ENCODE measurements around the gene IL1RL2. TPM values are rescaled to one million over a fixed set of nuclear protein-coding genes. Genes with fewer than 3 reads are reported as not detected.

The IL1RL2 gene
- total RNA-seq, 3 donors from 2014 or later (not counting 1 experiment from before 2014, with no cell fraction given) = not detected

GRCh38 chr2:102149243-102149642, 37.6 kb upstream of the IL1RL2 start:
- ATAC-seq (no peak), DNase-seq (no peak)
- peaks cover 0 to 6% of the 10 kb centered on the region in 2 donors for H3K4me1 Mint-ChIP-seq
- H3K36me3 Mint-ChIP-seq = peaks cover 9% of the 10 kb centered on the region
- no peaks in the 10 kb centered on the region for H3K4me1 ChIP-seq (ENCODE audit: control insufficient read depth, insufficient read depth, low read length)
- TF ChIP-seq, protein P1, sequence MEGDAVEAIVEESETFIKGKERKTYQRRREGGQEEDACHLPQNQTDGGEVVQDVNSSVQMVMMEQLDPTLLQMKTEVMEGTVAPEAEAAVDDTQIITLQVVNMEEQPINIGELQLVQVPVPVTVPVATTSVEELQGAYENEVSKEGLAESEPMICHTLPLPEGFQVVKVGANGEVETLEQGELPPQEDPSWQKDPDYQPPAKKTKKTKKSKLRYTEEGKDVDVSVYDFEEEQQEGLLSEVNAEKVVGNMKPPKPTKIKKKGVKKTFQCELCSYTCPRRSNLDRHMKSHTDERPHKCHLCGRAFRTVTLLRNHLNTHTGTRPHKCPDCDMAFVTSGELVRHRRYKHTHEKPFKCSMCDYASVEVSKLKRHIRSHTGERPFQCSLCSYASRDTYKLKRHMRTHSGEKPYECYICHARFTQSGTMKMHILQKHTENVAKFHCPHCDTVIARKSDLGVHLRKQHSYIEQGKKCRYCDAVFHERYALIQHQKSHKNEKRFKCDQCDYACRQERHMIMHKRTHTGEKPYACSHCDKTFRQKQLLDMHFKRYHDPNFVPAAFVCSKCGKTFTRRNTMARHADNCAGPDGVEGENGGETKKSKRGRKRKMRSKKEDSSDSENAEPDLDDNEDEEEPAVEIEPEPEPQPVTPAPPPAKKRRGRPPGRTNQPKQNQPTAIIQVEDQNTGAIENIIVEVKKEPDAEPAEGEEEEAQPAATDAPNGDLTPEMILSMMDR (IDR thresholded peaks at IDR 0.05) = no peak
- peaks cover 44% of the 10 kb centered on the region for H3K9me3 ChIP-seq (ENCODE audit: control insufficient read depth, insufficient read depth, low read length)
- no peak overlapping the region for H3K4me3 Mint-ChIP-seq
- no peak overlapping the region for H3K27ac ChIP-seq (ENCODE audit: low read length)
- peaks cover 3 to 8% of the 10 kb centered on the region in 2 donors for H3K9me3 Mint-ChIP-seq
- intact Hi-C loops (cut with micrococcal nuclease) = no loop called here
- H3K27me3 ChIP-seq (ENCODE audit: control insufficient read depth, insufficient read depth, low read length) = no peaks in the 10 kb centered on the region
- no peak overlapping the region for H3K4me3 ChIP-seq (ENCODE audit: low read length)
- 95% methylated on average over 2 of the region's 2 CpGs for WGBS (ENCODE audit: insufficient coverage)
- no peak overlapping the region for H3K27ac Mint-ChIP-seq
- no peaks in the 10 kb centered on the region for H3K36me3 ChIP-seq (ENCODE audit: control insufficient read depth, insufficient read depth, low read length)
- H3K27me3 Mint-ChIP-seq (ENCODE audit: low read depth in 2 of 2) = peaks cover 14 to 16% of the 10 kb centered on the region in 2 donors

- WGBS (ENCODE audit: insufficient coverage) = 96% methylated on average over 7 of the region's 9 CpGs
- Histone ChIP-seq H3K27ac (ENCODE audit: low read length) (no peak overlapping the region), H3K4me1 (ENCODE audit: control insufficient read depth, insufficient read depth, low read length) (no peaks in the 10 kb centered on the region), H3K9me3 (ENCODE audit: control insufficient read depth, insufficient read depth, low read length) (peaks cover 39% of the 10 kb centered on the region), H3K36me3 (ENCODE audit: control insufficient read depth, insufficient read depth, low read length) (no peaks in the 10 kb centered on the region), H3K27me3 (ENCODE audit: control insufficient read depth, insufficient read depth, low read length) (no peaks in the 10 kb centered on the region), H3K4me3 (ENCODE audit: low read length) (no peak overlapping the region)
- ATAC-seq (no peak), DNase-seq (no peak)
- H3K4me3 Mint-ChIP-seq = no peak overlapping the region
- H3K36me3 Mint-ChIP-seq = peaks cover 9% of the 10 kb centered on the region
- no peak overlapping the region for H3K27ac Mint-ChIP-seq
- peaks cover 3 to 7% of the 10 kb centered on the region in 2 donors for H3K9me3 Mint-ChIP-seq
- TF ChIP-seq, protein P1 (IDR thresholded peaks at IDR 0.05) = no peak
- intact Hi-C loops (cut with micrococcal nuclease) = no loop called here
- H3K27me3 Mint-ChIP-seq (ENCODE audit: low read depth in 2 of 2) = peaks cover 10 to 13% of the 10 kb centered on the region in 2 donors
- peaks cover 0 to 6% of the 10 kb centered on the region in 2 donors for H3K4me1 Mint-ChIP-seq
Measured at GRCh38 chr2:102149644-102150455, 37.0 kb upstream of the IL1RL2 start.

GRCh38 chr2:102154364-102154763, 32.5 kb upstream of the IL1RL2 start:
- no peak overlapping the region for H3K4me3 Mint-ChIP-seq
- H3K27me3 Mint-ChIP-seq (ENCODE audit: low read depth in 2 of 2) = peaks cover 0 to 4% of the 10 kb centered on the region in 2 donors
- H3K36me3 Mint-ChIP-seq = no peaks in the 10 kb centered on the region
- Histone ChIP-seq H3K36me3 (ENCODE audit: control insufficient read depth, insufficient read depth, low read length) (no peaks in the 10 kb centered on the region), H3K27ac (ENCODE audit: low read length) (no peak overlapping the region), H3K9me3 (ENCODE audit: control insufficient read depth, insufficient read depth, low read length) (peaks cover 5% of the 10 kb centered on the region), H3K27me3 (ENCODE audit: control insufficient read depth, insufficient read depth, low read length) (no peaks in the 10 kb centered on the region), H3K4me1 (ENCODE audit: control insufficient read depth, insufficient read depth, low read length) (no peaks in the 10 kb centered on the region), H3K4me3 (ENCODE audit: low read length) (no peak overlapping the region)
- intact Hi-C loops (cut with micrococcal nuclease) = no loop called here
- DNase-seq = no peak
- no peaks in the 10 kb centered on the region for H3K4me1 Mint-ChIP-seq
- H3K9me3 Mint-ChIP-seq = no peaks in the 10 kb centered on the region
- WGBS (ENCODE audit: insufficient coverage) = 90% methylated on average over 6 of the region's 6 CpGs
- H3K27ac Mint-ChIP-seq = no peak overlapping the region
- TF ChIP-seq, protein P1 (IDR thresholded peaks at IDR 0.05) = no peak
- no peak for ATAC-seq
